Mammary epithelial cell (primary cell): ENCODE results near the gene YDJC.

Source experiments
- EZH2 ChIP-seq: IDR thresholded peaks from 2 replicates; pipeline ENCODE4 v1.6.1; 2012; ENCODE audit warnings: low read length, inconsistent platforms, borderline replicate concordance
- TF ChIP-seq, protein P1 (sequence below), 2 donors: IDR thresholded peaks in 1 of 2; conservative IDR thresholded peaks in 1 of 2; 2 replicates each; pipeline ENCODE4 v1.5.1; 2011 to 2012; ENCODE audit warnings: inconsistent platforms in 2 of 2, low read length in 2 of 2, mild to moderate bottlenecking in 2 of 2, control low read depth in 1 of 2, low read depth in 1 of 2; ENCODE audit not compliant: insufficient read depth in 1 of 2; ENCODE audit errors: extremely low read depth in 1 of 2

DNA sequence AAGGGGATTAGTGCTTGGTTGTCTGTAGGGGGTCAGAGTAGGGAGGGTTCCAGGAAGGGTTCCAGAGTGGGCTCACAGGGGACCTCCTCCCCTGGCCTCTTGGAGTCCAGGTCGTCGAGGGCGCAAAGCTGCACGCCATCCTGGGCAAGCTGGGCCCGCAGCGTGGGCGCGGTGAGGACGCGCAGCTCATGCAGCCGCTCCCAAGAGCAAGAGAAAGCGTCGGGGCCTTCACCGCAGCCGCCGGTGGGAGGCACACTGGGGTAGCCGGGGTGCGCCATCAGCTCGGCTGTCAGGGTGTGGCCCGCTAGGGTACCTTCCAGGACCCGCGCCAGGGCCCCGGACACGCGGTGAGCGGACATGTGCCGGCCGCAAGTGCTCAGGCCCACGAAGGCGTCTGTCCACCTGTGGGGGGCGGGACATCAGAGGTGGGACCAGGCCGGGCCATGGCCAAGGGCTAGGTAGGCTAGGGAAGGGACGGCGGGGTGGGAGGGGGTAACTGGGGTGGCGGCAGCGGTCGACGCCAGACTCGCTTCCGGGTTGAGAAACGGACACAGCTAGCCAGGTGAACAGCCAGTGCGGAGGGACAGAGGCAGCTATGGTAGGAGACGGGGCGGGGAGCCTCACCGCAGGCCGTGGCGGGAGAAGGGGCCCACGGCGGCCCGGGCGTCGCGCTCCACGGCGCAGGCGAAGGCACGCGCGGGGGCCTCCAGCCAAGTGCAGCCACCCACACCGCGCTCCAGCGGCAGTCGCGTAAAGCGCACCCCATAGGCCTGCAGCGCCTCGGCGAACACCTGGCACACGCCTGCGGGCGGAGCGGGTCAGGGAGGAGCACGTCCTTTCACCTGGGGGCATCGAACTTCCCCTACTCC lies 1.2 kb downstream of the YDJC start:
- TF ChIP-seq, protein P1, sequence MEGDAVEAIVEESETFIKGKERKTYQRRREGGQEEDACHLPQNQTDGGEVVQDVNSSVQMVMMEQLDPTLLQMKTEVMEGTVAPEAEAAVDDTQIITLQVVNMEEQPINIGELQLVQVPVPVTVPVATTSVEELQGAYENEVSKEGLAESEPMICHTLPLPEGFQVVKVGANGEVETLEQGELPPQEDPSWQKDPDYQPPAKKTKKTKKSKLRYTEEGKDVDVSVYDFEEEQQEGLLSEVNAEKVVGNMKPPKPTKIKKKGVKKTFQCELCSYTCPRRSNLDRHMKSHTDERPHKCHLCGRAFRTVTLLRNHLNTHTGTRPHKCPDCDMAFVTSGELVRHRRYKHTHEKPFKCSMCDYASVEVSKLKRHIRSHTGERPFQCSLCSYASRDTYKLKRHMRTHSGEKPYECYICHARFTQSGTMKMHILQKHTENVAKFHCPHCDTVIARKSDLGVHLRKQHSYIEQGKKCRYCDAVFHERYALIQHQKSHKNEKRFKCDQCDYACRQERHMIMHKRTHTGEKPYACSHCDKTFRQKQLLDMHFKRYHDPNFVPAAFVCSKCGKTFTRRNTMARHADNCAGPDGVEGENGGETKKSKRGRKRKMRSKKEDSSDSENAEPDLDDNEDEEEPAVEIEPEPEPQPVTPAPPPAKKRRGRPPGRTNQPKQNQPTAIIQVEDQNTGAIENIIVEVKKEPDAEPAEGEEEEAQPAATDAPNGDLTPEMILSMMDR (conservative IDR thresholded peaks at IDR 0.05 in 1 of 2, IDR thresholded peaks at IDR 0.05 in 1 of 2; ENCODE audit: extremely low read depth in 1 of 2, insufficient read depth in 1 of 2, low read depth in 1 of 2, low read length in 2 of 2) = no peak
- no peak for TF ChIP-seq EZH2
